HEK293 (cell line): ENCODE measurements around the gene CLASP1.
A peak's percentile ranks its signal among the peaks of the same experiment; 100 is the strongest.
"Not testable (repeated sequence)": the region's sequence is repeated elsewhere in the genome, so short reads cannot be mapped to it uniquely, and the experiment has no call there.

Experiments used
- CTCF ChIA-PET: fragments of 350-600 bp; formaldehyde crosslinking; extraction: SDS; loops from one replicate; lab custom pipeline; 2021; ENCODE audit warnings: antibody characterized with exemption; lab: Yijun Ruan, JAX
- POLR2A ChIA-PET: fragments of 300-600 bp; formaldehyde crosslinking; extraction: SDS; loops from one replicate; lab custom pipeline; 2020; ENCODE audit warnings: antibody characterized with exemption, inconsistent platforms; lab: Yijun Ruan, JAX
- H3K27ac ChIP-seq: fragments of 200-500 bp; sonication (Bioruptor generic); 2 replicates; pipeline ENCODE4 v1.5.1; 2014; ENCODE audit warnings: low read depth, low read length, control low read depth, inconsistent platforms; ENCODE audit errors: extremely low read depth
- H3K36me3 ChIP-seq, 2 experiments: fragments of 200-500 bp in 1 of 2; sonication (Bioruptor generic) in 1 of 2; 1 replicate in 1 of 2; 2 replicates in 1 of 2; pipeline ENCODE4 v1.5.1; 2014 to 2017; ENCODE audit warnings: inconsistent platforms in 2 of 2, low read length in 2 of 2; ENCODE audit not compliant: control insufficient read depth in 2 of 2, insufficient read depth in 1 of 2
- H3K4me1 ChIP-seq: fragments of 200-500 bp; sonication (Bioruptor generic); 2 replicates; pipeline ENCODE4 v1.5.1; 2014; ENCODE audit warnings: mild to moderate bottlenecking, low read length, inconsistent platforms; ENCODE audit not compliant: control insufficient read depth, insufficient read depth
- H3K4me3 ChIP-seq: 2 replicates; pipeline ENCODE4 v1.5.1; 2011; ENCODE audit warnings: low read depth, mild to moderate bottlenecking, control low read depth, low read length, moderate library complexity
- H3K9me3 ChIP-seq: fragments of 200-500 bp; sonication (Bioruptor generic); 2 replicates; pipeline ENCODE4 v1.5.1; 2014; ENCODE audit warnings: low read depth, low read length, inconsistent platforms; ENCODE audit not compliant: control insufficient read depth, insufficient read depth
- SETDB1 ChIP-seq: IDR thresholded peaks from one replicate; pipeline ENCODE4 v1.6.1; 2017; ENCODE audit warnings: mild to moderate bottlenecking, low read length, moderate library complexity, mixed read lengths; ENCODE audit not compliant: insufficient read length
- SP2 ChIP-seq: fragments of 450-650 bp; formaldehyde crosslinking; IDR thresholded peaks from 2 replicates; pipeline ENCODE4 v1.5.1; 2016; ENCODE audit warnings: missing biosample characterization, missing genetic modification characterization
- TRIM28 ChIP-seq: IDR thresholded peaks from 2 replicates; pipeline ENCODE4 v1.6.1; 2011; ENCODE audit warnings: low read length, control low read depth, borderline replicate concordance
- YY1 ChIP-seq: fragments of 450-650 bp; formaldehyde crosslinking; IDR thresholded peaks from 2 replicates; pipeline ENCODE4 v1.5.1; 2018; ENCODE audit warnings: missing biosample characterization, missing genetic modification characterization
- ZFP37 ChIP-seq: fragments of 450-650 bp; formaldehyde crosslinking; IDR thresholded peaks from 2 replicates; pipeline ENCODE4 v1.5.1; 2016; ENCODE audit warnings: missing biosample characterization, missing genetic modification characterization
- ZNF112 ChIP-seq: fragments of 450-650 bp; formaldehyde crosslinking; IDR thresholded peaks from 2 replicates; pipeline ENCODE4 v1.5.0; 2017; ENCODE audit warnings: missing biosample characterization, missing genetic modification characterization
- ZNF202 ChIP-seq: fragments of 450-650 bp; formaldehyde crosslinking; IDR thresholded peaks from 2 replicates; pipeline ENCODE4 v1.5.1; 2016; ENCODE audit warnings: missing biosample characterization, missing genetic modification characterization, borderline replicate concordance
- ZNF311 ChIP-seq: fragments of 450-650 bp; formaldehyde crosslinking; IDR thresholded peaks from 2 replicates; pipeline ENCODE4 v1.5.1; 2017; ENCODE audit warnings: missing biosample characterization, missing genetic modification characterization, borderline replicate concordance
- ZNF510 ChIP-seq: fragments of 450-650 bp; formaldehyde crosslinking; IDR thresholded peaks from 2 replicates; pipeline ENCODE4 v1.5.1; 2018; ENCODE audit warnings: mild to moderate bottlenecking, missing genetic modification characterization, missing biosample characterization; ENCODE audit not compliant: insufficient replicate concordance
- ZNF561 ChIP-seq: fragments of 450-650 bp; IDR thresholded peaks from 2 replicates; pipeline ENCODE4 v1.5.1; 2018; ENCODE audit warnings: missing biosample characterization, missing genetic modification characterization, borderline replicate concordance
- ZSCAN30 ChIP-seq: fragments of 450-650 bp; IDR thresholded peaks from 2 replicates; pipeline ENCODE4 v1.5.1; 2018; ENCODE audit warnings: missing biosample characterization, mild to moderate bottlenecking, missing genetic modification characterization, moderate library complexity
- TF ChIP-seq, protein P1 (sequence below): fragments of 450-650 bp; IDR thresholded peaks from 2 replicates; pipeline ENCODE4 v1.5.1; 2018; ENCODE audit warnings: missing biosample characterization, missing genetic modification characterization
- TF ChIP-seq, protein P2 (sequence below): fragments of 450-650 bp; formaldehyde crosslinking; IDR thresholded peaks from 2 replicates; pipeline ENCODE4 v1.5.1; 2016; ENCODE audit warnings: missing biosample characterization, missing genetic modification characterization
- TF ChIP-seq, protein P3 (sequence below): fragments of 450-650 bp; formaldehyde crosslinking; IDR thresholded peaks from 2 replicates; pipeline ENCODE4 v1.5.1; 2016; ENCODE audit warnings: missing biosample characterization, missing genetic modification characterization, borderline replicate concordance

CLASP1 gene

DNA sequence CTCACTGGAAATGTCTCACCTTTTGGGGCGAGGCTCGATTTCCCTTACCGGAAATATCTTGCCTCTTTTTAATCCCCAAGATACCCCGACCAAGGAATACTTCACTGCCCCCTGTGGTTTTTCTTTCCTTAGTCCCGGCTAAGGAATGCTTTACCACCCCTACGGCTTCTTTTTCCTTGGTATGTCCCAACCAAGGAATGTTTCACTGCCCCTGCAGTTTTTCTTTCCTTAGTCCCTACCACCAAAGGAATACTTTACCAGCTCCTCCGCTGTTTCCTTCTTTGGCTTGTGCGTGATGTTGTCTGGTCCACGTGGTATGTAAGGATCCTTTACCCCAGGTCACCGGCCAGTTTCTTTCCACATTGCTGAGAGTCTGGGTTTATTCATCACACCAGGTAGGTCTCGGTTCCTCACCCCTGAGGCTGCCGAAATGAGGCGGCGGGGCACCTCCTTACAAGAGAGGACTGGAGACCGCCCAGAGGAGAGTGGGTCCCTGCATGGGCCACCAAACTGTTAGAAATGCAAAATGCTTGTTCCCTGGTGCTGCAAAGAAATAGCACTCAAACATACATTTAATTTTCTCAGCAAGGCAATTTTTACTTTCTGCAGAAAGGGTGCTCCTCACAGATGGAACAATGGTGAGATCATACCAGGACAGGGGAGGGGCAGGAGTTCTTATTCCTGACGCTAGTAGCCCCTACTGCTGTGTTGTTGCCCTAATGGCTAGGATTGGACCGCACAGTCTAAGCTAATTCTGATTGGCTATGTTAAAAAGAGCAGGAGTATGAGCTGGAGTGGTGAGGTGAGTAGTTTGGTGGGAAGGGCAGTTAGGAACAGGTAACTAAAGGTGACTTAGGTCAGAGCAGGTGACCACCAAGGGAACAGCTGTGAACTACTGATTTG is 33.4 kb upstream of the CLASP1 start:
- ChIA-PET CTCF (interaction anchor here (0.7 kb wide), 1 partner anchor 197 kb away, joined by 3 read pairs; no protein-coding TSS in a partner anchor), POLR2A (no interaction called here)
- H3K9me3 ChIP-seq, result no peaks in the 10 kb centered on the region
- no peaks in the 10 kb centered on the region for H3K36me3 ChIP-seq
- H3K27ac ChIP-seq, result no peak overlapping the region
- H3K4me1 ChIP-seq, result no peaks in the 10 kb centered on the region
- peak; percentile 70; the same call in 1 of the 2 replicates for TF ChIP-seq TRIM28
- TF ChIP-seq SP2 (tag by site-specific recombination), result no peak
- TF ChIP-seq SETDB1, result peak; percentile 100
- TF ChIP-seq ZNF561 (tag by site-specific recombination), result peak; percentile 94
- no peak overlapping the region for H3K4me3 ChIP-seq

DNA sequence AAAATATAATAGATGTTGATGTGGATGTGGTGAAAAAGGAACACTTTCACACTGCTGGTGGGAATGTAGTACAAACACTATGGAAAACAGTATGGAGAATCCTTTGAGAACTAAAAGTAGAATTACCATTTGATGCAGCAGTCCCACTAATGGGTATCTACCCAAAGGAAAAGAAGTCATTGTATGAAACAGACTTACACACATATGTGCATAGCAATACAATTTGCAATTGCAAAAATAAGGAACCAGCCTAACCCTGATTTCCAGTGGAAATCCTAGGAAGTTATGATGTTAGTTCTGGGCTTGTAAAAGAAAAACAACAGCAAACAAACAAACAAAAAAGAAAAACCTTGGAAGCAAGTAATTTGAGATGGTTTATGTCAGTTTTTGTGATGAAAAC is 28.6 kb upstream of the CLASP1 start:
- no peaks in the 10 kb centered on the region for H3K4me1 ChIP-seq
- CTCF ChIA-PET, result interaction anchor here (0.6 kb wide), 1 partner anchor 582 kb away, joined by 3 read pairs; no protein-coding TSS in a partner anchor
- no peak overlapping the region for H3K4me3 ChIP-seq
- H3K9me3 ChIP-seq, result no peaks in the 10 kb centered on the region
- no peak overlapping the region for H3K27ac ChIP-seq
- no peak for TF ChIP-seq ZNF311 (tag by site-specific recombination)
- TF ChIP-seq ZNF510 (tag by site-specific recombination), result no peak
- no peak for TF ChIP-seq ZFP37 (tag by site-specific recombination)
- TF ChIP-seq, protein P1, sequence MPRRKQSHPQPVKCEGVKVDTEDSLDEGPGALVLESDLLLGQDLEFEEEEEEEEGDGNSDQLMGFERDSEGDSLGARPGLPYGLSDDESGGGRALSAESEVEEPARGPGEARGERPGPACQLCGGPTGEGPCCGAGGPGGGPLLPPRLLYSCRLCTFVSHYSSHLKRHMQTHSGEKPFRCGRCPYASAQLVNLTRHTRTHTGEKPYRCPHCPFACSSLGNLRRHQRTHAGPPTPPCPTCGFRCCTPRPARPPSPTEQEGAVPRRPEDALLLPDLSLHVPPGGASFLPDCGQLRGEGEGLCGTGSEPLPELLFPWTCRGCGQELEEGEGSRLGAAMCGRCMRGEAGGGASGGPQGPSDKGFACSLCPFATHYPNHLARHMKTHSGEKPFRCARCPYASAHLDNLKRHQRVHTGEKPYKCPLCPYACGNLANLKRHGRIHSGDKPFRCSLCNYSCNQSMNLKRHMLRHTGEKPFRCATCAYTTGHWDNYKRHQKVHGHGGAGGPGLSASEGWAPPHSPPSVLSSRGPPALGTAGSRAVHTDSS (tag by site-specific recombination), result no peak
- TF ChIP-seq ZSCAN30 (tag by site-specific recombination), result no peak
- no peak for TF ChIP-seq ZNF202 (tag by site-specific recombination)
- TF ChIP-seq ZNF112 (tag by site-specific recombination), result no peak
- no peak for TF ChIP-seq YY1 (tag by site-specific recombination)
- TF ChIP-seq, all 188 proteins: peak for 0
- POLR2A ChIA-PET, result interaction anchor here (1.1 kb wide), 1 partner anchor 29 kb away, joined by 3 read pairs; the partner anchor contains the start of gene CLASP1
- no peaks in the 10 kb centered on the region for H3K36me3 ChIP-seq

DNA sequence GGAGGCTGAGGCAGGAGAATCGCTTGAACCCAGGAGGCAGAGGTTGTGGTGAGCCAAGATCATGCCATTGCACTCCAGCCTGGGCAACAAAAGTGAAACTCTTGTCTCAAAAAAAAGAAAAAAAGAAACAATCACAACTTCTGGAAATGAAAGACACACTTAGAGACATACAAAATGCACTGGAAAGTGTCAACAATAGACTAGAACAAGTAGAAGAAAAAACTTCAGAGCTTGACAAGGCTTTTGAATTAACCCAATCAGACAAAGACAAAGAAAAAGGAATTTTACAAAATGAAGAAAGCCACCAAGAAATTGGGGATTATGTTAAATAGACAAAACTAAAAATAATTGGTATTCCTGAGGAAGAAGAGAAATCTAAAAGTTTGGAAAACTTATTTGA is 22.4 kb upstream of the CLASP1 start:
- CTCF ChIA-PET, H3K27ac ChIP-seq, H3K4me1 ChIP-seq, H3K36me3 ChIP-seq, POLR2A ChIA-PET, H3K9me3 ChIP-seq, H3K4me3 ChIP-seq: not testable (repeated sequence)

DNA sequence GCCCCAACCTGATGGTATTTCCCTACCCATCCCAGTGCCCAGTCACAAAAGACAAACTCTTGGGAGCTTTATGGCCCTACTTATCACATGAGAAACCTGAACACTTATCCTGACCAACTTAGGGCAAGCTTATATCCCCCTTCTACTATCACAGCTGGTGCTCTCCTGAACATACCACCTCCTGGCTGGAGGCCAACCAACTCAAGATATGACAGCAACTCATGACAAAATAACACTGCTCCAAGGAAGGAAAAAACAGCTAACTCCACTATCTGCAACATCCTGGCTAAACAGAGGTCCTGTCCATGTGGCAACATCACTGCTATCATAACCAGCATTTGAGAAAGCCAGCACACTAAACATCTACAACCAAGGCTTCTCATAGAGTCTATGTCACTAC is 20.9 kb upstream of the CLASP1 start:
- CTCF ChIA-PET, result no interaction called here
- TF ChIP-seq, protein P2, sequence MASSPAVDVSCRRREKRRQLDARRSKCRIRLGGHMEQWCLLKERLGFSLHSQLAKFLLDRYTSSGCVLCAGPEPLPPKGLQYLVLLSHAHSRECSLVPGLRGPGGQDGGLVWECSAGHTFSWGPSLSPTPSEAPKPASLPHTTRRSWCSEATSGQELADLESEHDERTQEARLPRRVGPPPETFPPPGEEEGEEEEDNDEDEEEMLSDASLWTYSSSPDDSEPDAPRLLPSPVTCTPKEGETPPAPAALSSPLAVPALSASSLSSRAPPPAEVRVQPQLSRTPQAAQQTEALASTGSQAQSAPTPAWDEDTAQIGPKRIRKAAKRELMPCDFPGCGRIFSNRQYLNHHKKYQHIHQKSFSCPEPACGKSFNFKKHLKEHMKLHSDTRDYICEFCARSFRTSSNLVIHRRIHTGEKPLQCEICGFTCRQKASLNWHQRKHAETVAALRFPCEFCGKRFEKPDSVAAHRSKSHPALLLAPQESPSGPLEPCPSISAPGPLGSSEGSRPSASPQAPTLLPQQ (tag by site-specific recombination), result no peak
- TF ChIP-seq, protein P3, sequence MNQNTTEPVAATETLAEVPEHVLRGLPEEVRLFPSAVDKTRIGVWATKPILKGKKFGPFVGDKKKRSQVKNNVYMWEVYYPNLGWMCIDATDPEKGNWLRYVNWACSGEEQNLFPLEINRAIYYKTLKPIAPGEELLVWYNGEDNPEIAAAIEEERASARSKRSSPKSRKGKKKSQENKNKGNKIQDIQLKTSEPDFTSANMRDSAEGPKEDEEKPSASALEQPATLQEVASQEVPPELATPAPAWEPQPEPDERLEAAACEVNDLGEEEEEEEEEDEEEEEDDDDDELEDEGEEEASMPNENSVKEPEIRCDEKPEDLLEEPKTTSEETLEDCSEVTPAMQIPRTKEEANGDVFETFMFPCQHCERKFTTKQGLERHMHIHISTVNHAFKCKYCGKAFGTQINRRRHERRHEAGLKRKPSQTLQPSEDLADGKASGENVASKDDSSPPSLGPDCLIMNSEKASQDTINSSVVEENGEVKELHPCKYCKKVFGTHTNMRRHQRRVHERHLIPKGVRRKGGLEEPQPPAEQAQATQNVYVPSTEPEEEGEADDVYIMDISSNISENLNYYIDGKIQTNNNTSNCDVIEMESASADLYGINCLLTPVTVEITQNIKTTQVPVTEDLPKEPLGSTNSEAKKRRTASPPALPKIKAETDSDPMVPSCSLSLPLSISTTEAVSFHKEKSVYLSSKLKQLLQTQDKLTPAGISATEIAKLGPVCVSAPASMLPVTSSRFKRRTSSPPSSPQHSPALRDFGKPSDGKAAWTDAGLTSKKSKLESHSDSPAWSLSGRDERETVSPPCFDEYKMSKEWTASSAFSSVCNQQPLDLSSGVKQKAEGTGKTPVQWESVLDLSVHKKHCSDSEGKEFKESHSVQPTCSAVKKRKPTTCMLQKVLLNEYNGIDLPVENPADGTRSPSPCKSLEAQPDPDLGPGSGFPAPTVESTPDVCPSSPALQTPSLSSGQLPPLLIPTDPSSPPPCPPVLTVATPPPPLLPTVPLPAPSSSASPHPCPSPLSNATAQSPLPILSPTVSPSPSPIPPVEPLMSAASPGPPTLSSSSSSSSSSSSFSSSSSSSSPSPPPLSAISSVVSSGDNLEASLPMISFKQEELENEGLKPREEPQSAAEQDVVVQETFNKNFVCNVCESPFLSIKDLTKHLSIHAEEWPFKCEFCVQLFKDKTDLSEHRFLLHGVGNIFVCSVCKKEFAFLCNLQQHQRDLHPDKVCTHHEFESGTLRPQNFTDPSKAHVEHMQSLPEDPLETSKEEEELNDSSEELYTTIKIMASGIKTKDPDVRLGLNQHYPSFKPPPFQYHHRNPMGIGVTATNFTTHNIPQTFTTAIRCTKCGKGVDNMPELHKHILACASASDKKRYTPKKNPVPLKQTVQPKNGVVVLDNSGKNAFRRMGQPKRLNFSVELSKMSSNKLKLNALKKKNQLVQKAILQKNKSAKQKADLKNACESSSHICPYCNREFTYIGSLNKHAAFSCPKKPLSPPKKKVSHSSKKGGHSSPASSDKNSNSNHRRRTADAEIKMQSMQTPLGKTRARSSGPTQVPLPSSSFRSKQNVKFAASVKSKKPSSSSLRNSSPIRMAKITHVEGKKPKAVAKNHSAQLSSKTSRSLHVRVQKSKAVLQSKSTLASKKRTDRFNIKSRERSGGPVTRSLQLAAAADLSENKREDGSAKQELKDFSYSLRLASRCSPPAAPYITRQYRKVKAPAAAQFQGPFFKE, result no peak

More for the DNA sequence above, 20.9 kb upstream of the CLASP1 start:
- Histone ChIP-seq H3K4me1 (no peaks in the 10 kb centered on the region), H3K4me3 (no peak overlapping the region), H3K36me3 (no peaks in the 10 kb centered on the region), H3K9me3 (no peaks in the 10 kb centered on the region), H3K27ac (no peak overlapping the region)
- POLR2A ChIA-PET, result no interaction called here
